Measurements from ENCODE around the gene SPIC. TPM values are rescaled to one million over a fixed set of nuclear protein-coding genes. Genes with fewer than 3 reads are reported as not detected.

Gene SPIC
- total RNA-seq = under 1 TPM in 1 of 4 donors, not detected in 3; 0.22 TPM

- intact Hi-C loops (cut with DNase I) = no loop called here
- 82 to 87% methylated on average over 5 of the region's 5 CpGs for WGBS, 2 donors
- DNase-seq = no peak
These were observed at the start of gene SPIC for GRCh38 chr12:101474711-101475386. Gene SPIC, plus strand, starts transcription at chr12:101475336. Its CDS starts 1,569 bp downstream, at chr12:101476905.

DNA sequence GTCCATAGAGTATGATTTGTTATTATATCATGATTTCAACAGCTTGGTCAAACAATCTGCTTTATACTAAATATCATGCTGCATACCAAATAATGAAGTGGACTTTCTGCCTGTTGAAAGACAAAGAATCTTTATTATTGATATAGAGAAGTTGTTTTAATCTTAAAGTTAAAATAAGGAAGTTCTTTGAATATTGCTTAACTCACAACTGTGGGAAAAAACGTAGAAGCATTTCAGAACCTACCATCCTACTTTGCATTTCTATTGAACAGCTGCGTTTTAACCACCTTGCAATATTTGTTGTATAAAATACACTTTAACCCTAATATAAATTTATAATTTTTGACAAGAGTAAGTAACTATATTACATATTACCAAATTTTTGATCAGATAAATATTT is 44.7 kb upstream of the SPIC start:
- H3K4me1 ChIP-seq = peaks cover 0 to 7% (median 0%) of the 10 kb centered on the region in 3 donors
- H3K4me3 ChIP-seq = no peak overlapping the region
- TF ChIP-seq POLR2A (IDR thresholded peaks at IDR 0.05) (no peak), CTCF (IDR thresholded peaks at IDR 0.05) (no peak)
- DNase-seq = no peak
- WGBS, 2 donors = 51 to 59% methylated on average over 2 of the region's 2 CpGs
- no peaks in the 10 kb centered on the region for H3K9me3 ChIP-seq
- no peaks in the 10 kb centered on the region for H3K36me3 ChIP-seq
- H3K27ac ChIP-seq = no peak overlapping the region
- no peaks in the 10 kb centered on the region for H3K27me3 ChIP-seq
- intact Hi-C loops (cut with DNase I) = loop anchor here (10.0 kb wide), 1 partner anchor 324 kb away; no protein-coding TSS in a partner anchor

More at GRCh38 chr12:101474711-101475386, at the start of gene SPIC:
- no peaks in the 10 kb centered on the region for H3K27me3 ChIP-seq
- no peaks in the 10 kb centered on the region for H3K9me3 ChIP-seq
- H3K4me1 ChIP-seq = no peaks in the 10 kb centered on the region
- TF ChIP-seq POLR2A (IDR thresholded peaks at IDR 0.05) (no peak), CTCF (IDR thresholded peaks at IDR 0.05) (no peak)
- H3K36me3 ChIP-seq = no peaks in the 10 kb centered on the region
- no peak within 1 kb of the TSS for H3K27ac ChIP-seq
- H3K4me3 ChIP-seq = no peak within 1 kb of the TSS

GRCh38 chr12:101436136-101436535 is 39.0 kb upstream of the SPIC start:
- peaks cover 0 to 12% (median 0%) of the 10 kb centered on the region in 3 donors for H3K4me1 ChIP-seq
- DNase-seq = no peak
- intact Hi-C loops (cut with DNase I) = loop anchor here (10.0 kb wide), 1 partner anchor 319 kb away; no protein-coding TSS in a partner anchor
- no peak for TF ChIP-seq CTCF (IDR thresholded peaks at IDR 0.05)
- no peak for TF ChIP-seq POLR2A (IDR thresholded peaks at IDR 0.05)
- H3K36me3 ChIP-seq = no peaks in the 10 kb centered on the region
- no peaks in the 10 kb centered on the region for H3K9me3 ChIP-seq
- H3K27me3 ChIP-seq = no peaks in the 10 kb centered on the region
- H3K27ac ChIP-seq = peak overlapping the region in 2 of 4 donors; percentile 34 to 44
- H3K4me3 ChIP-seq = no peak overlapping the region

DNA sequence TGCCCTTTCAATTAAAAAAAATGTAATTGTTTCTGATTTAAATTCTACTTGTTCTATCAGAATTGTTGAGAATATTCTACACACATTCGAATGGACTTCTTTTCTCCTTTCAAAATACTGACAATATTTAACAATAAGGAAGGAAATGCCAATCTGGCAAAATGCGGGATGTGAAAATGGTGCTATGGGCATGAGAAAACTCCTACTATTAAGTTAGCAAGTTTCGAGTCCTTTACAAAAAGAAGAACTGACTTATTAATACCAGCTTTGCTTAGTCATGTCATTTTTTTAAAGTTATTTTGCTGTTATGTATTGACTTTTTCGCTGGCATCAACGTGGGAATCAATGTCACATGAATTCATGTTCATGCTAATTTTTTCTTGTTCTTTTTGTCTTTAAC is 35.9 kb upstream of the SPIC start:
- DNase-seq = no peak
- peaks cover 0 to 12% (median 0%) of the 10 kb centered on the region in 3 donors for H3K4me1 ChIP-seq
- 56 to 66% methylated on average over 5 of the region's 5 CpGs for WGBS, 2 donors
- H3K36me3 ChIP-seq = no peaks in the 10 kb centered on the region
- no peak overlapping the region for H3K4me3 ChIP-seq
- no peaks in the 10 kb centered on the region for H3K9me3 ChIP-seq
- intact Hi-C loops (cut with DNase I) = loop anchor here (10.0 kb wide), 1 partner anchor 316 kb away; no protein-coding TSS in a partner anchor
- no peak overlapping the region for H3K27ac ChIP-seq
- TF ChIP-seq CTCF (IDR thresholded peaks at IDR 0.05) (no peak), POLR2A (IDR thresholded peaks at IDR 0.05) (no peak)
- no peaks in the 10 kb centered on the region for H3K27me3 ChIP-seq

GRCh38 chr12:101441461-101442224 is 33.5 kb upstream of the SPIC start:
- Histone ChIP-seq H3K4me1 (no peaks in the 10 kb centered on the region), H3K27me3 (no peaks in the 10 kb centered on the region), H3K36me3 (no peaks in the 10 kb centered on the region), H3K4me3 (no peak overlapping the region), H3K27ac (no peak overlapping the region), H3K9me3 (no peaks in the 10 kb centered on the region)
- intact Hi-C loops (cut with DNase I) = no loop called here
- TF ChIP-seq CTCF (IDR thresholded peaks at IDR 0.05) = no peak
- TF ChIP-seq POLR2A (IDR thresholded peaks at IDR 0.05) = no peak
- DNase-seq = no peak

Measured in esophagus squamous epithelium (tissue), 5 donors.